SU-DHL-6 (cell line): Measurements from ENCODE around the gene TANGO6.

ENCODE experiments used
- H2AFZ ChIP-seq: fragments of 200-600 bp; sonication (generic); 2 replicates; pipeline ENCODE4 v1.6.1; 2014; ENCODE audit warnings: low read depth, mild to moderate bottlenecking, moderate library complexity, mixed read lengths, antibody characterized with exemption, low read length; ENCODE audit not compliant: severe bottlenecking
- H3F3A ChIP-seq: fragments of 200-600 bp; shearing (Covaris generic); 2 replicates; pipeline ENCODE4 v1.6.0; 2016; ENCODE audit warnings: antibody characterized with exemption, mild to moderate bottlenecking; ENCODE audit not compliant: insufficient read depth
- H3K27ac ChIP-seq: fragments of 200-600 bp; sonication (generic); 2 replicates; pipeline ENCODE4 v1.5.1; 2016; ENCODE audit warnings: low read depth, mild to moderate bottlenecking, low read length, moderate library complexity, mixed read lengths
- H3K27me3 ChIP-seq: fragments of 200-600 bp; sonication (generic), shearing (Covaris generic); 2 replicates; pipeline ENCODE4 v1.6.0; 2014; ENCODE audit warnings: mild to moderate bottlenecking, low read length
- H3K36me3 ChIP-seq: fragments of 200-600 bp; sonication (generic); 2 replicates; pipeline ENCODE4 v1.6.1; 2014; ENCODE audit warnings: mild to moderate bottlenecking, low read length, mixed read lengths
- H3K4me2 ChIP-seq: fragments of 300-600, 200-600 bp; shearing (Covaris generic), sonication (generic); 2 replicates; pipeline ENCODE4 v1.6.0; 2014; ENCODE audit warnings: low read length, low read depth, mild to moderate bottlenecking; ENCODE audit not compliant: poor library complexity, severe bottlenecking
- H3K4me3 ChIP-seq: fragments of 200-600 bp; sonication (generic); 2 replicates; pipeline ENCODE4 v1.5.1; 2014; ENCODE audit warnings: antibody characterized with exemption, low read length, mild to moderate bottlenecking, mixed read lengths; ENCODE audit not compliant: insufficient read depth, poor library complexity, severe bottlenecking
- H3K79me2 ChIP-seq: fragments of 200-600 bp; sonication (generic); 2 replicates; pipeline ENCODE4 v1.6.1; 2014; ENCODE audit warnings: mild to moderate bottlenecking, low read length, moderate library complexity; ENCODE audit not compliant: insufficient read depth
- H3K9ac ChIP-seq: fragments of 200-600 bp; sonication (generic); 2 replicates; pipeline ENCODE4 v1.7.0; 2014; ENCODE audit warnings: mild to moderate bottlenecking, low read length
- H3K9me2 ChIP-seq: fragments of 200-600 bp; sonication (generic); replicated peaks from 2 replicates; pipeline ENCODE4 v1.6.1; 2014; ENCODE audit warnings: low read length; ENCODE audit not compliant: insufficient read depth
- H3K9me3 ChIP-seq: fragments of 200-600 bp; sonication (generic); 2 replicates; pipeline ENCODE4 v1.6.1; 2014; ENCODE audit warnings: low read length, mixed read lengths; ENCODE audit not compliant: insufficient read depth
- H4K20me1 ChIP-seq: fragments of 200-600 bp; sonication (generic); 2 replicates; pipeline ENCODE4 v1.6.1; 2014; ENCODE audit warnings: low read depth, mild to moderate bottlenecking, antibody characterized with exemption, low read length, moderate library complexity, mixed read lengths
- EZH2phosphoT487 ChIP-seq: fragments of 200-600 bp; sonication (generic), shearing (Covaris generic); conservative IDR thresholded peaks from 2 replicates; pipeline ENCODE4 v1.6.1; 2018; ENCODE audit warnings: mild to moderate bottlenecking, antibody characterized with exemption, low read length, moderate library complexity, mixed read lengths
- TF ChIP-seq, protein P1 (sequence below): fragments of 200-600 bp; sonication (generic); IDR thresholded peaks from one replicate; pipeline ENCODE4 v1.5.1; 2017; ENCODE audit warnings: antibody characterized with exemption, mild to moderate bottlenecking, low read length, moderate library complexity; ENCODE audit not compliant: insufficient read depth, poor library complexity, severe bottlenecking

TANGO6 gene

GRCh38 chr16:69116256-69116875 is 273.0 kb downstream of the TANGO6 start:
- Histone ChIP-seq H3K9ac (no peak overlapping the region), H3K4me3 (no peak overlapping the region), H3K79me2 (no peaks in the 10 kb centered on the region), H3K4me2 (no peak overlapping the region), H3K36me3 (no peaks in the 10 kb centered on the region), H3K27me3 (no peaks in the 10 kb centered on the region), H3F3A (no peaks in the 10 kb centered on the region), H3K9me2 (no peaks in the 10 kb centered on the region), H3K9me3 (no peaks in the 10 kb centered on the region), H4K20me1 (no peaks in the 10 kb centered on the region; the same call in 1 of the 2 replicates), H3K27ac (no peak overlapping the region), H2AFZ (no peak overlapping the region)
- TF ChIP-seq, protein P1, sequence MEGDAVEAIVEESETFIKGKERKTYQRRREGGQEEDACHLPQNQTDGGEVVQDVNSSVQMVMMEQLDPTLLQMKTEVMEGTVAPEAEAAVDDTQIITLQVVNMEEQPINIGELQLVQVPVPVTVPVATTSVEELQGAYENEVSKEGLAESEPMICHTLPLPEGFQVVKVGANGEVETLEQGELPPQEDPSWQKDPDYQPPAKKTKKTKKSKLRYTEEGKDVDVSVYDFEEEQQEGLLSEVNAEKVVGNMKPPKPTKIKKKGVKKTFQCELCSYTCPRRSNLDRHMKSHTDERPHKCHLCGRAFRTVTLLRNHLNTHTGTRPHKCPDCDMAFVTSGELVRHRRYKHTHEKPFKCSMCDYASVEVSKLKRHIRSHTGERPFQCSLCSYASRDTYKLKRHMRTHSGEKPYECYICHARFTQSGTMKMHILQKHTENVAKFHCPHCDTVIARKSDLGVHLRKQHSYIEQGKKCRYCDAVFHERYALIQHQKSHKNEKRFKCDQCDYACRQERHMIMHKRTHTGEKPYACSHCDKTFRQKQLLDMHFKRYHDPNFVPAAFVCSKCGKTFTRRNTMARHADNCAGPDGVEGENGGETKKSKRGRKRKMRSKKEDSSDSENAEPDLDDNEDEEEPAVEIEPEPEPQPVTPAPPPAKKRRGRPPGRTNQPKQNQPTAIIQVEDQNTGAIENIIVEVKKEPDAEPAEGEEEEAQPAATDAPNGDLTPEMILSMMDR = no peak
- no peak for TF ChIP-seq EZH2phosphoT487

GRCh38 chr16:69116906-69117305 is 273.6 kb downstream of the TANGO6 start:
- Histone ChIP-seq H3K79me2 (peaks cover under 1% of the 10 kb centered on the region; the same call in 1 of the 2 replicates), H2AFZ (no peak overlapping the region), H4K20me1 (no peaks in the 10 kb centered on the region; the same call in 1 of the 2 replicates), H3K9me2 (no peaks in the 10 kb centered on the region), H3K27me3 (no peaks in the 10 kb centered on the region), H3K4me3 (no peak overlapping the region), H3K36me3 (no peaks in the 10 kb centered on the region), H3K4me2 (no peak overlapping the region), H3F3A (no peaks in the 10 kb centered on the region), H3K9ac (no peak overlapping the region), H3K27ac (no peak overlapping the region), H3K9me3 (no peaks in the 10 kb centered on the region)
- no peak for TF ChIP-seq EZH2phosphoT487
- TF ChIP-seq, protein P1 = no peak

- H4K20me1 ChIP-seq = no peaks in the 10 kb centered on the region; the same call in 1 of the 2 replicates
- no peaks in the 10 kb centered on the region for H3F3A ChIP-seq
- H3K27ac ChIP-seq = no peak overlapping the region
- H3K27me3 ChIP-seq = no peaks in the 10 kb centered on the region
- TF ChIP-seq, protein P1 = no peak
- TF ChIP-seq EZH2phosphoT487 = no peak
- H2AFZ ChIP-seq = no peak overlapping the region
- H3K4me3 ChIP-seq = no peak overlapping the region
- no peaks in the 10 kb centered on the region for H3K36me3 ChIP-seq
- no peak overlapping the region for H3K9ac ChIP-seq
- H3K9me3 ChIP-seq = no peaks in the 10 kb centered on the region
- H3K4me2 ChIP-seq = no peak overlapping the region
- no peaks in the 10 kb centered on the region for H3K9me2 ChIP-seq
- H3K79me2 ChIP-seq = peaks cover 10% of the 10 kb centered on the region
Measured at GRCh38 chr16:69118468-69118867, 275.1 kb downstream of the TANGO6 start.
